ENCODE measurements around the gene CPNE5. TPM values are rescaled to one million over a fixed set of nuclear protein-coding genes. Genes with fewer than 3 reads are reported as not detected.
A peak's percentile ranks its signal among the peaks of the same experiment; 100 is the strongest.

Gene CPNE5
- total RNA-seq, 1 experiment from 2014 or later, result 0.44 TPM

DNA sequence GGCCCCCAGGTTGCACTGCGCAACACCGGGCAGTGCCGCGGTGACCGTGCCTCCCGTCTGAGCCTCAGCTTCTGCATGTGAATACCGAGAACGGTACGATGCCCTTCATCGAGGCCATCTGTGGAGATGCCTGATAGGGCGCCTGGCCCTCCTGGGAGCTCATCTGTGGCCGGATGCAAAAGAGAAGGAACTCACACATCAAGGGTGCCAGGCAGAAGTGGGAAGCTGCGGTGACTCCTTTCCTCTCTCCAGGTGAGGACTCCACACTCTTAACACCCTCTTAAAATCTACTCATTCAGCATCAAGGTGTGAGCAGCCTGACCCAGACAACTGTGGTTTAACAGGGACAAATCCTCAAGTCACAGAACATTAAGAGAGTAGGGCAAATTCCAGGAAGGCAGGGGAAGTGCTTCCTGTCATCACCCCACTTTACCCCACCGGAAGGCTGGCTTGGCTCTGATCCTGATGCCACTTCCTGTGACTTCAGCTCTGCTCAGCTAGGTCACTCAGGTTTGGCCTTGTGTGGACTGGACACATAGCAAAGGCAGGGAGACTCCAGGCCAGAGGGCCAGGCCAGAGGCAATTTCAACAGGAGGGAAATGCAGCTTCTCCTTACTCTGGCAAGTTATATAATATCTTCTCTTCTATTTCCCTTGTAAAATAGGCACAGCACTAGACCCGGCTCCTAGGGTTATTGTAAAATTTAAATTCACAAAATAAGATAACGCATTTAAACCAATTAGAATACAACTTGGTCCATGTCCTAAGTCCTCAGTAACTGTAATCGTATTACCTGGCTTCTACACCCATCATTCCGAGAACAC lies 69.4 kb downstream of the CPNE5 start:
- no peak overlapping the region for H3K4me3 ChIP-seq (ENCODE audit: low read depth in 2 of 2, low read length in 2 of 2)
- ChIA-PET CTCF (interaction anchor here (1.5 kb wide), 1 partner anchor 12 kb away, joined by 6 read pairs; no protein-coding TSS in a partner anchor), POLR2A (no interaction called here)
- H3K36me3 ChIP-seq (ENCODE audit: control insufficient read depth, insufficient read depth, low read length), result no peaks in the 10 kb centered on the region
- DNase-seq (ENCODE audit: low read depth, low spot score) (no peak), ATAC-seq (0 out of 2 replicates have a peak, but pooled peaks have one; percentile 22)
- H3K27me3 ChIP-seq (ENCODE audit: control insufficient read depth, insufficient read depth, low read length), result no peaks in the 10 kb centered on the region
- 0 out of 2 replicates have a peak overlapping the region, but pooled peaks have one; percentile 39 for H3K27ac ChIP-seq (ENCODE audit: low read length)
- BruUV-seq (replicated peaks), result no TSS peak
- TF ChIP-seq POLR2AphosphoS5 (IDR thresholded peaks at IDR 0.05; ENCODE audit: low read depth, low read length), result no peak
- TF ChIP-seq, protein P1, sequence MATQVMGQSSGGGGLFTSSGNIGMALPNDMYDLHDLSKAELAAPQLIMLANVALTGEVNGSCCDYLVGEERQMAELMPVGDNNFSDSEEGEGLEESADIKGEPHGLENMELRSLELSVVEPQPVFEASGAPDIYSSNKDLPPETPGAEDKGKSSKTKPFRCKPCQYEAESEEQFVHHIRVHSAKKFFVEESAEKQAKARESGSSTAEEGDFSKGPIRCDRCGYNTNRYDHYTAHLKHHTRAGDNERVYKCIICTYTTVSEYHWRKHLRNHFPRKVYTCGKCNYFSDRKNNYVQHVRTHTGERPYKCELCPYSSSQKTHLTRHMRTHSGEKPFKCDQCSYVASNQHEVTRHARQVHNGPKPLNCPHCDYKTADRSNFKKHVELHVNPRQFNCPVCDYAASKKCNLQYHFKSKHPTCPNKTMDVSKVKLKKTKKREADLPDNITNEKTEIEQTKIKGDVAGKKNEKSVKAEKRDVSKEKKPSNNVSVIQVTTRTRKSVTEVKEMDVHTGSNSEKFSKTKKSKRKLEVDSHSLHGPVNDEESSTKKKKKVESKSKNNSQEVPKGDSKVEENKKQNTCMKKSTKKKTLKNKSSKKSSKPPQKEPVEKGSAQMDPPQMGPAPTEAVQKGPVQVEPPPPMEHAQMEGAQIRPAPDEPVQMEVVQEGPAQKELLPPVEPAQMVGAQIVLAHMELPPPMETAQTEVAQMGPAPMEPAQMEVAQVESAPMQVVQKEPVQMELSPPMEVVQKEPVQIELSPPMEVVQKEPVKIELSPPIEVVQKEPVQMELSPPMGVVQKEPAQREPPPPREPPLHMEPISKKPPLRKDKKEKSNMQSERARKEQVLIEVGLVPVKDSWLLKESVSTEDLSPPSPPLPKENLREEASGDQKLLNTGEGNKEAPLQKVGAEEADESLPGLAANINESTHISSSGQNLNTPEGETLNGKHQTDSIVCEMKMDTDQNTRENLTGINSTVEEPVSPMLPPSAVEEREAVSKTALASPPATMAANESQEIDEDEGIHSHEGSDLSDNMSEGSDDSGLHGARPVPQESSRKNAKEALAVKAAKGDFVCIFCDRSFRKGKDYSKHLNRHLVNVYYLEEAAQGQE (IDR thresholded peaks at IDR 0.05; ENCODE audit: insufficient read depth in 1 of 2, low read depth in 2 of 2, low read length in 1 of 2), result no peak
- TF ChIP-seq, protein P2, sequence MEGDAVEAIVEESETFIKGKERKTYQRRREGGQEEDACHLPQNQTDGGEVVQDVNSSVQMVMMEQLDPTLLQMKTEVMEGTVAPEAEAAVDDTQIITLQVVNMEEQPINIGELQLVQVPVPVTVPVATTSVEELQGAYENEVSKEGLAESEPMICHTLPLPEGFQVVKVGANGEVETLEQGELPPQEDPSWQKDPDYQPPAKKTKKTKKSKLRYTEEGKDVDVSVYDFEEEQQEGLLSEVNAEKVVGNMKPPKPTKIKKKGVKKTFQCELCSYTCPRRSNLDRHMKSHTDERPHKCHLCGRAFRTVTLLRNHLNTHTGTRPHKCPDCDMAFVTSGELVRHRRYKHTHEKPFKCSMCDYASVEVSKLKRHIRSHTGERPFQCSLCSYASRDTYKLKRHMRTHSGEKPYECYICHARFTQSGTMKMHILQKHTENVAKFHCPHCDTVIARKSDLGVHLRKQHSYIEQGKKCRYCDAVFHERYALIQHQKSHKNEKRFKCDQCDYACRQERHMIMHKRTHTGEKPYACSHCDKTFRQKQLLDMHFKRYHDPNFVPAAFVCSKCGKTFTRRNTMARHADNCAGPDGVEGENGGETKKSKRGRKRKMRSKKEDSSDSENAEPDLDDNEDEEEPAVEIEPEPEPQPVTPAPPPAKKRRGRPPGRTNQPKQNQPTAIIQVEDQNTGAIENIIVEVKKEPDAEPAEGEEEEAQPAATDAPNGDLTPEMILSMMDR (IDR thresholded peaks at IDR 0.05), result no peak
- no peak for TF ChIP-seq SIN3A (IDR thresholded peaks at IDR 0.05; ENCODE audit: borderline replicate concordance, insufficient read depth, low read depth, low read length)
- no peak for TF ChIP-seq TCF7L2 (IDR thresholded peaks at IDR 0.05; ENCODE audit: low read depth, low read length)
- H3K9me3 ChIP-seq (ENCODE audit: control insufficient read depth, insufficient read depth, low read depth, low read length), result no peaks in the 10 kb centered on the region
- intact Hi-C loops (cut with micrococcal nuclease; ENCODE audit: unreplicated experiment), result no loop called here
- in situ Hi-C loops (cut with HindIII; ENCODE audit: low pct_unique_long_range_greater_than_20kb, low sequenced_read_pairs), result no loop called here
- peaks cover 5% of the 10 kb centered on the region for H3K4me1 ChIP-seq (ENCODE audit: control insufficient read depth, insufficient read depth, low read length)

DNA sequence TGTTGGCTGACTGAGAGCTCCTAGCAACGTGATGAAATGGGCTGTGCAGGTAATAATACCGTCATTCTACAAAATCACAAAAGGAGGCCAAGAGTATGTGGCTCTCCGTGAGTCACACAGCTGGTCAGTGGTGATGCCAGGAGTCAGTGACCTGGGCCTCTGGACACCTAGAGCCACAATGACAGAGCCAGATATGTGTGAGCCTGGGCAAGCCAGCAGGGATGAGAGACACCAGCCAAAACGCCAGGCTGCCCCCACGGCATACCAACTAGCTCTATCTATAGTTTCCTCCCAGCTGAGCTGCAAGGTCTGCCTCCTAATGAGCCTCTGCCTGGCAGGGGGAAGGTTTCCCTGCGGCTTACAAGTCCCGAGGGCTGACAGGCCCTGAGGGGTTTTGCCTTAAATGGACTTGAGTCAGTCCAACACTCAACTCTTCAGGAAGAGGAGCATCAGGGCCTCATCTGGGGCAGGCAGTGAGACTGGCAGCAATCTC lies 70.0 kb downstream of the CPNE5 start:
- no TSS peak for BruUV-seq (replicated peaks)
- intact Hi-C loops (cut with micrococcal nuclease; ENCODE audit: unreplicated experiment) (no loop called here), in situ Hi-C loops (cut with HindIII; ENCODE audit: low pct_unique_long_range_greater_than_20kb, low sequenced_read_pairs) (no loop called here)
- Histone ChIP-seq H3K27me3 (ENCODE audit: control insufficient read depth, insufficient read depth, low read length) (no peaks in the 10 kb centered on the region), H3K4me1 (ENCODE audit: control insufficient read depth, insufficient read depth, low read length) (peaks cover 5% of the 10 kb centered on the region), H3K27ac (ENCODE audit: low read length) (0 out of 2 replicates have a peak overlapping the region, but pooled peaks have one; percentile 39), H3K36me3 (ENCODE audit: control insufficient read depth, insufficient read depth, low read length) (no peaks in the 10 kb centered on the region), H3K9me3 (ENCODE audit: control insufficient read depth, insufficient read depth, low read depth, low read length) (no peaks in the 10 kb centered on the region), H3K4me3 (ENCODE audit: low read depth in 2 of 2, low read length in 2 of 2) (no peak overlapping the region)
- ATAC-seq (peak; percentile 28), DNase-seq (ENCODE audit: low read depth, low spot score) (no peak)
- TF ChIP-seq TCF7L2 (IDR thresholded peaks at IDR 0.05; ENCODE audit: low read depth, low read length) (no peak), SIN3A (IDR thresholded peaks at IDR 0.05; ENCODE audit: borderline replicate concordance, insufficient read depth, low read depth, low read length) (no peak), POLR2AphosphoS5 (IDR thresholded peaks at IDR 0.05; ENCODE audit: low read depth, low read length) (no peak)
- TF ChIP-seq, protein P1 (IDR thresholded peaks at IDR 0.05; ENCODE audit: insufficient read depth in 1 of 2, low read depth in 2 of 2, low read length in 1 of 2), result no peak
- TF ChIP-seq, protein P2 (IDR thresholded peaks at IDR 0.05), result no peak
- ChIA-PET POLR2A (no interaction called here), CTCF (interaction anchor here (0.8 to 1.5 kb wide), 3 partner anchors 13 to 249 kb away, joined by 4 to 6 read pairs (median 6); no protein-coding TSS in a partner anchor)

Data from Panc1 (cell line).